Transverse colon (tissue), 4 donors: ENCODE measurements around the gene RNF113B. TPM values are rescaled to one million over a fixed set of nuclear protein-coding genes. Genes with fewer than 3 reads are reported as not detected.

ENCODE experiments used
- DNase-seq: peaks from one replicate; pipeline ENCODE4 v3.0.0-alpha.2; 2019
- H3K27ac ChIP-seq, 4 donors: fragments of 200-600 bp; sonication (generic); 2 replicates each; pipeline ENCODE4 v1.5.1; 2016 to 2018; ENCODE audit warnings: inconsistent platforms in 4 of 4
- H3K27me3 ChIP-seq: fragments of 200-600 bp; sonication (generic); 2 replicates; pipeline ENCODE4 v1.5.1; 2017; ENCODE audit warnings: inconsistent platforms
- H3K36me3 ChIP-seq, 4 donors: fragments of 200-600 bp; sonication (generic); 2 replicates each; pipeline ENCODE4 v1.5.1; 2017 to 2019; ENCODE audit warnings: inconsistent platforms in 4 of 4
- H3K4me1 ChIP-seq, 4 donors: fragments of 200-600 bp; sonication (generic); 2 replicates each; pipeline ENCODE4 v1.5.1; 2017 to 2020; ENCODE audit warnings: inconsistent platforms in 4 of 4
- H3K4me3 ChIP-seq, 4 donors: fragments of 200-600 bp; sonication (generic); 1 replicate in 1 of 4; 2 replicates in 3 of 4; pipeline versions ENCODE4 v1.5.1 to v1.6.1; 2017 to 2019; ENCODE audit warnings: inconsistent platforms in 4 of 4
- H3K9me3 ChIP-seq, 2 donors: fragments of 200-600 bp; sonication (generic); 2 replicates each; pipeline ENCODE4 v1.5.1; 2017 to 2019; ENCODE audit warnings: inconsistent platforms in 2 of 2
- CTCF ChIP-seq, 5 experiments: fragments of 200-600 bp in 3 of 5; fragments of 450-650 bp in 2 of 5; sonication (generic) in 3 of 5; IDR thresholded peaks; 1 replicate in 2 of 5; 2 replicates in 3 of 5; pipeline ENCODE4 v1.5.1; 2016 to 2017; ENCODE audit warnings: antibody characterized with exemption in 5 of 5, inconsistent platforms in 3 of 5, mild to moderate bottlenecking in 2 of 5, moderate library complexity in 1 of 5
- EP300 ChIP-seq: sonication (generic); formaldehyde crosslinking; IDR thresholded peaks from one replicate; pipeline ENCODE4 v1.6.1; 2017; ENCODE audit warnings: antibody characterized with exemption, low read depth
- POLR2A ChIP-seq: fragments of 450-650 bp; IDR thresholded peaks from one replicate; pipeline ENCODE4 v1.6.1; 2016; ENCODE audit warnings: antibody characterized with exemption, mild to moderate bottlenecking, moderate library complexity
- POLR2AphosphoS5 ChIP-seq, 3 donors: sonication (generic); formaldehyde crosslinking; IDR thresholded peaks; one replicate each; pipeline ENCODE4 v1.6.1; 2016; ENCODE audit warnings: antibody characterized with exemption in 3 of 3
- WGBS, 2 donors: methylation state at CpG; one replicate each; pipeline ENCODE4 v1.1.5; 2018; ENCODE audit warnings: low coverage in 1 of 2; 5-methylcytosine and 5-hydroxymethylcytosine counted together
- in situ Hi-C, 4 donors: fragments of 200-750 bp; cut with MboI; loops; one replicate each; pipeline versions ENCODE4 v1.15.0 to v1.15.1; 2017; ENCODE audit warnings: low sequenced_read_pairs in 3 of 4, low pct_ligation_motif_present in 1 of 4, low pct_unique_long_range_greater_than_20kb in 1 of 4
- intact Hi-C: fragments of 100-400 bp; cut with DNase I; formaldehyde crosslinking; loops from one replicate; pipeline ENCODE4 v1.15.1; 2023; ENCODE audit warnings: low total_unique reads
- total RNA-seq, 4 donors: library from RNA; depleted of rRNA; stranded (reverse); fragments of >200 nt; gene quantifications; one replicate each; pipeline ENCODE4 v1.1.0, GENCODE V29; 2016

The RNF113B gene
- total RNA-seq, 4 donors from 2014 or later, result not detected

GRCh38 chr13:98195054-98195791, 18.2 kb upstream of the RNF113B start:
- no peak for TF ChIP-seq POLR2AphosphoS5 (IDR thresholded peaks at IDR 0.05)
- TF ChIP-seq POLR2A, result no peak
- TF ChIP-seq CTCF (IDR thresholded peaks at IDR 0.05), result no peak
- no peak for TF ChIP-seq EP300
- H3K36me3 ChIP-seq, result no peaks in the 10 kb centered on the region
- H3K27ac ChIP-seq, result peak overlapping the region; percentile 21 to 54 (median 30)
- in situ Hi-C loops (no loop called here), intact Hi-C loops (no loop called here)
- WGBS, 2 donors, result 51% methylated on average over 10 of the region's 10 CpGs; no CpG with 5 or more reads in 1 of the 2 donors
- H3K4me3 ChIP-seq, result no peak overlapping the region
- no peaks in the 10 kb centered on the region for H3K9me3 ChIP-seq
- peaks cover 11 to 53% (median 27%) of the 10 kb centered on the region in 4 donors for H3K4me1 ChIP-seq
- DNase-seq, result peak; percentile 53
- H3K27me3 ChIP-seq, result no peaks in the 10 kb centered on the region

- in situ Hi-C loops (no loop called here), intact Hi-C loops (no loop called here)
- no peak overlapping the region for H3K4me3 ChIP-seq
- DNase-seq, result no peak
- 15 to 31% methylated on average over 2 of the region's 2 CpGs for WGBS, 2 donors
- peak overlapping the region in 3 of 4 donors; percentile 8 to 26 (median 25) for H3K27ac ChIP-seq
- H3K36me3 ChIP-seq, result no peaks in the 10 kb centered on the region
- H3K9me3 ChIP-seq, result no peaks in the 10 kb centered on the region
- H3K27me3 ChIP-seq, result no peaks in the 10 kb centered on the region
- peaks cover 5 to 44% (median 19%) of the 10 kb centered on the region in 4 donors for H3K4me1 ChIP-seq
- TF ChIP-seq EP300 (no peak), CTCF (IDR thresholded peaks at IDR 0.05) (no peak), POLR2AphosphoS5 (IDR thresholded peaks at IDR 0.05) (no peak), POLR2A (no peak)
Measured at GRCh38 chr13:98192008-98192407, 14.9 kb upstream of the RNF113B start.

GRCh38 chr13:98190889-98191444, 13.9 kb upstream of the RNF113B start:
- intact Hi-C loops (no loop called here), in situ Hi-C loops (no loop called here)
- Histone ChIP-seq H3K27me3 (no peaks in the 10 kb centered on the region), H3K4me1 (peaks cover 5 to 42% (median 19%) of the 10 kb centered on the region in 4 donors), H3K9me3 (no peaks in the 10 kb centered on the region), H3K4me3 (no peak overlapping the region), H3K27ac (peak overlapping the region in 3 of 4 donors; percentile 8 to 26 (median 8)), H3K36me3 (no peaks in the 10 kb centered on the region)
- 51 to 75% methylated on average over 3 to 11 of the region's 11 CpGs for WGBS, 2 donors
- DNase-seq, result no peak
- TF ChIP-seq CTCF (IDR thresholded peaks at IDR 0.05) (no peak), POLR2A (no peak), POLR2AphosphoS5 (IDR thresholded peaks at IDR 0.05) (no peak), EP300 (no peak)

- intact Hi-C loops, result no loop called here
- H3K27ac ChIP-seq, result peak overlapping the region in 1 of 4 donors; percentile 10
- in situ Hi-C loops, result no loop called here
- 54 to 57% methylated on average over 4 of the region's 4 CpGs for WGBS, 2 donors
- no peaks in the 10 kb centered on the region for H3K9me3 ChIP-seq
- H3K36me3 ChIP-seq, result no peaks in the 10 kb centered on the region
- DNase-seq, result no peak
- H3K4me3 ChIP-seq, result no peak overlapping the region
- H3K27me3 ChIP-seq, result no peaks in the 10 kb centered on the region
- H3K4me1 ChIP-seq, result peaks cover 5 to 32% (median 17%) of the 10 kb centered on the region in 4 donors
- TF ChIP-seq POLR2AphosphoS5 (IDR thresholded peaks at IDR 0.05) (no peak), POLR2A (no peak), EP300 (no peak), CTCF (IDR thresholded peaks at IDR 0.05) (peak in 2 of 5 experiments; percentile 13 to 36)
Measured at GRCh38 chr13:98189841-98190505, 12.9 kb upstream of the RNF113B start.
